Measurements from ENCODE around the gene ANO2.
"Not testable (repeated sequence)": the region's sequence is repeated elsewhere in the genome, so short reads cannot be mapped to it uniquely, and the experiment has no call there.

ANO2 gene

GRCh38 chr12:5856692-5857091, 88.4 kb downstream of the ANO2 start:
- Mint-ChIP-seq H3K4me3 (no peak overlapping the region), H3K27ac (no peak overlapping the region), H3K27me3 (ENCODE audit: low read depth, poor library complexity) (peaks cover 31% of the 10 kb centered on the region), H3K9me3 (no peaks in the 10 kb centered on the region), H3K4me1 (peaks cover 10% of the 10 kb centered on the region), H3K36me3 (ENCODE audit: low read depth) (no peaks in the 10 kb centered on the region)
- no peak for DNase-seq
- no peak for TF ChIP-seq CTCF (IDR thresholded peaks at IDR 0.05)

- Mint-ChIP-seq H3K27ac (no peak overlapping the region), H3K36me3 (ENCODE audit: low read depth) (no peaks in the 10 kb centered on the region), H3K27me3 (ENCODE audit: low read depth, poor library complexity) (peaks cover 14% of the 10 kb centered on the region), H3K4me3 (no peak overlapping the region), H3K9me3 (peaks cover 3% of the 10 kb centered on the region), H3K4me1 (no peaks in the 10 kb centered on the region)
- DNase-seq: no peak
- TF ChIP-seq CTCF (IDR thresholded peaks at IDR 0.05): no peak
Observed at GRCh38 chr12:5846950-5847349, 98.1 kb downstream of the ANO2 start.

- H3K27ac Mint-ChIP-seq: no peak overlapping the region
- no peak overlapping the region for H3K4me3 Mint-ChIP-seq
- no peaks in the 10 kb centered on the region for H3K9me3 Mint-ChIP-seq
- peaks cover 20% of the 10 kb centered on the region for H3K27me3 Mint-ChIP-seq (ENCODE audit: low read depth, poor library complexity)
- DNase-seq: no peak
- H3K4me1 Mint-ChIP-seq: no peaks in the 10 kb centered on the region
- H3K36me3 Mint-ChIP-seq (ENCODE audit: low read depth): no peaks in the 10 kb centered on the region
- no peak for TF ChIP-seq CTCF (IDR thresholded peaks at IDR 0.05)
Observed at GRCh38 chr12:5840944-5841343, 104.1 kb downstream of the ANO2 start.

GRCh38 chr12:5830111-5830510, 114.9 kb downstream of the ANO2 start:
- Mint-ChIP-seq H3K4me1 (no peaks in the 10 kb centered on the region), H3K27ac (no peak overlapping the region), H3K4me3 (no peak overlapping the region), H3K36me3 (ENCODE audit: low read depth) (no peaks in the 10 kb centered on the region), H3K27me3 (ENCODE audit: low read depth, poor library complexity) (peaks cover 28% of the 10 kb centered on the region), H3K9me3 (no peaks in the 10 kb centered on the region)
- no peak for DNase-seq
- no peak for TF ChIP-seq CTCF (IDR thresholded peaks at IDR 0.05)

GRCh38 chr12:5827591-5827990, 117.5 kb downstream of the ANO2 start:
- H3K4me1 Mint-ChIP-seq: no peaks in the 10 kb centered on the region
- no peak overlapping the region for H3K4me3 Mint-ChIP-seq
- H3K27me3 Mint-ChIP-seq (ENCODE audit: low read depth, poor library complexity): peaks cover 15% of the 10 kb centered on the region
- no peak for DNase-seq
- peaks cover 20% of the 10 kb centered on the region for H3K9me3 Mint-ChIP-seq
- no peak for TF ChIP-seq CTCF (IDR thresholded peaks at IDR 0.05)
- H3K36me3 Mint-ChIP-seq (ENCODE audit: low read depth): no peaks in the 10 kb centered on the region
- no peak overlapping the region for H3K27ac Mint-ChIP-seq

GRCh38 chr12:5825761-5826160, 119.3 kb downstream of the ANO2 start:
- H3K4me1 Mint-ChIP-seq; H3K4me3 Mint-ChIP-seq; DNase-seq; H3K36me3 Mint-ChIP-seq (ENCODE audit: low read depth); H3K27ac Mint-ChIP-seq; H3K27me3 Mint-ChIP-seq (ENCODE audit: low read depth, poor library complexity): not testable (repeated sequence)
- H3K9me3 Mint-ChIP-seq: peaks cover 31% of the 10 kb centered on the region

GRCh38 chr12:5818877-5819276, 126.2 kb downstream of the ANO2 start:
- not testable (repeated sequence) for H3K4me1 Mint-ChIP-seq; H3K36me3 Mint-ChIP-seq (ENCODE audit: low read depth); H3K27ac Mint-ChIP-seq; H3K4me3 Mint-ChIP-seq; DNase-seq
- Mint-ChIP-seq H3K9me3 (peaks cover 45% of the 10 kb centered on the region), H3K27me3 (ENCODE audit: low read depth, poor library complexity) (peaks cover 10% of the 10 kb centered on the region)
